IMR-90 (cell line): Measurements from ENCODE around the gene ZNF780A. TPM values are rescaled to one million over a fixed set of nuclear protein-coding genes. Genes with fewer than 3 reads are reported as not detected.

Source experiments
- ATAC-seq: fragments of 200-7000 bp; cut with Tn5 transposase; 2 replicates; pipeline ENCODE4 v1.9.1; 2020; ENCODE audit warnings: low read depth, mild to moderate bottlenecking, moderate library complexity
- BruUV-seq: library from RNA; stranded (reverse); fragments of 400-500 nt; replicated peaks from 2 replicates; lab custom pipeline; 2021; lab: Mats Ljungman, UMichigan
- CTCF ChIA-PET: fragments of 300-600 bp; formaldehyde crosslinking; extraction: SDS; loops from one replicate; lab custom pipeline; 2021; ENCODE audit warnings: antibody characterized with exemption; lab: Yijun Ruan, JAX
- POLR2A ChIA-PET: fragments of 300-600 bp; sonication (Branson Sonifier 250); formaldehyde crosslinking; loops from one replicate; lab custom pipeline; 2022; ENCODE audit warnings: antibody characterized with exemption; ENCODE audit not compliant: unreplicated experiment; lab: Charles Lee
- DNase-seq: peaks from one replicate; pipeline ENCODE4 v3.0.0; 2013
- H2AFZ ChIP-seq: replicated peaks from 2 replicates; pipeline ENCODE3; 2013; ENCODE audit warnings: low read length, mild to moderate bottlenecking; ENCODE audit not compliant: poor library complexity
- H2AK5ac ChIP-seq: 2 replicates; pipeline ENCODE4 v1.6.1; 2013; ENCODE audit warnings: low read depth, low read length, inconsistent platforms
- H2AK9ac ChIP-seq: replicated peaks from 2 replicates; pipeline ENCODE3; 2013; ENCODE audit warnings: mild to moderate bottlenecking, low read depth, low read length, moderate library complexity; ENCODE audit not compliant: poor library complexity
- H2BK120ac ChIP-seq: 2 replicates; pipeline ENCODE4 v1.6.1; 2013; ENCODE audit warnings: low read depth, low read length, inconsistent platforms
- H2BK15ac ChIP-seq: 3 replicates; pipeline ENCODE4 v1.6.1; 2013; ENCODE audit warnings: low read depth, low read length, inconsistent platforms
- H2BK20ac ChIP-seq: 2 replicates; pipeline ENCODE4 v1.6.1; 2013; ENCODE audit warnings: low read depth, mild to moderate bottlenecking, inconsistent platforms, low read length, moderate library complexity
- H2BK5ac ChIP-seq: 2 replicates; pipeline ENCODE4 v1.6.1; 2013; ENCODE audit warnings: mild to moderate bottlenecking, low read depth, low read length, inconsistent platforms; ENCODE audit not compliant: poor library complexity, severe bottlenecking
- H3K14ac ChIP-seq: replicated peaks from 2 replicates; pipeline ENCODE4 v1.6.1; 2013; ENCODE audit warnings: low read depth, low read length, inconsistent platforms
- H3K18ac ChIP-seq: 2 replicates; pipeline ENCODE4 v1.6.1; 2013; ENCODE audit warnings: low read depth, low read length, control low read depth
- H3K23ac ChIP-seq: 2 replicates; pipeline ENCODE4 v1.6.1; 2013; ENCODE audit warnings: low read depth, low read length, inconsistent platforms
- H3K27ac ChIP-seq: 2 replicates; pipeline ENCODE4 v1.5.1; 2013; ENCODE audit warnings: mild to moderate bottlenecking, control low read depth, low read length; ENCODE audit not compliant: insufficient read depth
- H3K27me3 ChIP-seq: 2 replicates; pipeline ENCODE4 v1.6.1; 2013; ENCODE audit warnings: low read length; ENCODE audit not compliant: control insufficient read depth, insufficient read depth
- H3K36me3 ChIP-seq: 2 replicates; pipeline ENCODE4 v1.6.1; 2013; ENCODE audit warnings: low read length, mixed read lengths; ENCODE audit not compliant: control insufficient read depth, insufficient read depth
- H3K4ac ChIP-seq: 2 replicates; pipeline ENCODE4 v1.6.1; 2013; ENCODE audit warnings: low read depth, low read length, inconsistent platforms
- H3K4me1 ChIP-seq: 2 replicates; pipeline ENCODE4 v1.6.1; 2013; ENCODE audit warnings: low read length, mixed read lengths; ENCODE audit not compliant: control insufficient read depth, insufficient read depth
- H3K4me2 ChIP-seq: 2 replicates; pipeline ENCODE4 v1.6.1; 2013; ENCODE audit warnings: low read depth, mild to moderate bottlenecking, control low read depth, low read length, moderate library complexity
- H3K4me3 ChIP-seq: 2 replicates; pipeline ENCODE4 v1.5.1; 2013; ENCODE audit warnings: low read depth, mild to moderate bottlenecking, control low read depth, low read length, moderate library complexity; ENCODE audit not compliant: insufficient read depth
- H3K56ac ChIP-seq: 2 replicates; pipeline ENCODE4 v1.6.1; 2013; ENCODE audit warnings: low read length, inconsistent platforms; ENCODE audit not compliant: insufficient read depth; ENCODE audit errors: extremely low read depth
- H3K79me1 ChIP-seq, 2 experiments: 2 replicates each; pipeline ENCODE4 v1.6.1; 2013; ENCODE audit warnings: low read length in 2 of 2, inconsistent platforms in 1 of 2, low read depth in 1 of 2
- H3K9ac ChIP-seq: 2 replicates; pipeline ENCODE4 v1.6.1; 2013; ENCODE audit warnings: low read depth, low read length, control low read depth
- H3K9me1 ChIP-seq: 2 replicates; pipeline ENCODE4 v1.6.1; 2013; ENCODE audit warnings: low read length, inconsistent platforms; ENCODE audit not compliant: insufficient read depth
- H3K9me3 ChIP-seq: 2 replicates; pipeline ENCODE4 v1.6.1; 2013; ENCODE audit warnings: low read length; ENCODE audit not compliant: control insufficient read depth, insufficient read depth
- H4K20me1 ChIP-seq: 2 replicates; pipeline ENCODE4 v1.6.1; 2013; ENCODE audit warnings: low read length, inconsistent platforms; ENCODE audit not compliant: insufficient read depth
- H4K5ac ChIP-seq: 2 replicates; pipeline ENCODE4 v1.6.1; 2013; ENCODE audit warnings: mild to moderate bottlenecking, low read depth, low read length, control low read depth
- H4K8ac ChIP-seq, 2 experiments: 2 replicates each; pipeline ENCODE4 v1.6.1; 2013; ENCODE audit warnings: low read depth in 2 of 2, low read length in 2 of 2, control low read depth in 1 of 2, inconsistent platforms in 1 of 2
- H4K91ac ChIP-seq: 2 replicates; pipeline ENCODE4 v1.6.1; 2013; ENCODE audit warnings: low read depth, low read length, inconsistent platforms; ENCODE audit not compliant: insufficient read depth
- CEBPB ChIP-seq: IDR thresholded peaks from 2 replicates; pipeline ENCODE4 v1.6.1; 2012; ENCODE audit warnings: low read depth, low read length, improper control_type of control experiment
- CHD1 ChIP-seq: IDR thresholded peaks from 2 replicates; pipeline ENCODE4 v1.6.1; 2012; ENCODE audit warnings: low read depth, low read length, improper control_type of control experiment
- CTCF ChIP-seq: conservative IDR thresholded peaks from 2 replicates; pipeline ENCODE4 v1.5.1; 2012; ENCODE audit warnings: mild to moderate bottlenecking, low read depth, low read length, improper control_type of control experiment
- ELK1 ChIP-seq: fragments of 150-350 bp; IDR thresholded peaks from 2 replicates; pipeline ENCODE4 v1.6.1; 2016; ENCODE audit warnings: low read depth, mild to moderate bottlenecking, low read length, moderate library complexity, borderline replicate concordance
- MAFK ChIP-seq: IDR thresholded peaks from 2 replicates; pipeline ENCODE4 v1.6.1; 2012; ENCODE audit warnings: low read depth, low read length, improper control_type of control experiment
- MAZ ChIP-seq: IDR thresholded peaks from 2 replicates; pipeline ENCODE4 v1.6.1; 2012; ENCODE audit warnings: low read depth, mild to moderate bottlenecking, low read length, improper control_type of control experiment, moderate library complexity, borderline replicate concordance
- MXI1 ChIP-seq: IDR thresholded peaks from 2 replicates; pipeline ENCODE4 v1.6.1; 2012; ENCODE audit warnings: low read depth, mild to moderate bottlenecking, low read length, moderate library complexity, borderline replicate concordance
- NFE2L2 ChIP-seq: fragments of 150-350 bp; IDR thresholded peaks from 2 replicates; pipeline ENCODE4 v1.6.1; 2016; ENCODE audit warnings: low read depth, mild to moderate bottlenecking, low read length
- POLR2A ChIP-seq: IDR thresholded peaks from 2 replicates; pipeline ENCODE4 v1.6.1; 2012; ENCODE audit warnings: mild to moderate bottlenecking, low read depth, low read length
- RAD21 ChIP-seq: IDR thresholded peaks from 2 replicates; pipeline ENCODE4 v1.6.1; 2012; ENCODE audit warnings: low read length, improper control_type of control experiment
- RCOR1 ChIP-seq: IDR thresholded peaks from 2 replicates; pipeline ENCODE4 v1.6.1; 2012; ENCODE audit warnings: mild to moderate bottlenecking, low read length, improper control_type of control experiment; ENCODE audit not compliant: insufficient replicate concordance
- SMC3 ChIP-seq: fragments of 150-350 bp; IDR thresholded peaks from 2 replicates; pipeline ENCODE4 v1.6.1; 2016; ENCODE audit warnings: low read depth, mild to moderate bottlenecking, antibody characterized with exemption, low read length, moderate library complexity
- USF2 ChIP-seq: fragments of 150-350 bp; IDR thresholded peaks from 2 replicates; pipeline ENCODE4 v1.6.1; 2017; ENCODE audit warnings: mild to moderate bottlenecking, antibody characterized with exemption, low read length, low read depth
- WGBS, 2 experiments: methylation state at CpG; one replicate each; pipeline versions ENCODE4 v1.1.5 to v1.1.7; 2013; ENCODE audit warnings: missing lambda C conversion rate in 2 of 2; ENCODE audit not compliant: insufficient read length in 1 of 2; ENCODE audit errors: extremely low coverage in 2 of 2; 5-methylcytosine and 5-hydroxymethylcytosine counted together
- dilution Hi-C: fragments of 300-500 bp; cut with HindIII; formaldehyde crosslinking; loops from one replicate; pipeline ENCODE4 v1.14.3; 2018; ENCODE audit warnings: low sequenced_read_pairs; ENCODE audit not compliant: unreplicated experiment
- in situ Hi-C: fragments of 300-500 bp; cut with MboI; formaldehyde crosslinking; loops from 3 replicates; pipeline ENCODE4 v1.14.3; 2019; ENCODE audit warnings: low sequenced_read_pairs, inconsistent platforms, mixed read lengths
- intact Hi-C: fragments of 100-400 bp; cut with micrococcal nuclease; formaldehyde crosslinking; loops from 2 replicates; pipeline ENCODE4 v1.10.0; 2022
- polyA plus RNA-seq, 3 experiments: library from polyadenylated mRNA; depleted of rRNA; stranded (reverse); fragments of >200 nt; gene quantifications; 2 replicates each; pipeline ENCODE4 v1.2.3, GENCODE V29; 2012; ENCODE audit warnings: low replicate concordance in 1 of 3
- total RNA-seq: library from RNA; depleted of rRNA; stranded (reverse); fragments of >200 nt; gene quantifications from 2 replicates; pipeline ENCODE4 v1.2.3, GENCODE V29; 2012

ZNF780A gene
- total and polyA plus RNA-seq, 2 of the 4 experiments (the other 2 are of a cell fraction): 6.2 to 17.0 TPM

GRCh38 chr19:40139533-40140287 lies 49.0 kb upstream of the ZNF780A start:
- Histone ChIP-seq H3K36me3 (no peaks in the 10 kb centered on the region), H3K4me3 (no peak overlapping the region), H3K4ac (no peak overlapping the region), H3K4me1 (no peaks in the 10 kb centered on the region), H3K9me1 (no peaks in the 10 kb centered on the region), H4K20me1 (no peaks in the 10 kb centered on the region), H3K79me1 (no peaks in the 10 kb centered on the region), H3K18ac (no peak overlapping the region), H2AK5ac (no peak overlapping the region), H3K9me3 (no peaks in the 10 kb centered on the region), H4K8ac (no peak overlapping the region), H3K27me3 (peaks cover 10% of the 10 kb centered on the region), H4K5ac (no peak overlapping the region), H3K4me2 (no peak overlapping the region), H2AK9ac (no peak overlapping the region), H2BK20ac (no peak overlapping the region), H3K56ac (no peak overlapping the region), H3K23ac (no peak overlapping the region), H2BK15ac (no peak overlapping the region), H4K91ac (no peak overlapping the region), H2BK120ac (no peak overlapping the region), H3K27ac (no peak overlapping the region), H2AFZ (no peak overlapping the region), H3K14ac (no peak overlapping the region), H3K9ac (no peak overlapping the region), H2BK5ac (no peak overlapping the region)
- DNase-seq (peak; percentile 63), ATAC-seq (peak; percentile 77)
- dilution Hi-C loops: no loop called here
- intact Hi-C loops: loop anchor here (1.0 to 10.0 kb wide), 3 partner anchors 83 to 455 kb away; no protein-coding TSS in a partner anchor
- CTCF ChIA-PET: interaction anchor here (0.6 to 1.1 kb wide), 3 partner anchors 12 to 307 kb away, joined by 3 read pairs; no protein-coding TSS in a partner anchor
- in situ Hi-C loops: loop anchor here (5.0 to 25.0 kb wide), 2 partner anchors 83 to 373 kb away; no protein-coding TSS in a partner anchor
- BruUV-seq: no TSS peak
- TF ChIP-seq CEBPB: no peak
- no peak for TF ChIP-seq MAZ
- no peak for TF ChIP-seq MAFK
- TF ChIP-seq RCOR1: no peak
- TF ChIP-seq MXI1: no peak
- TF ChIP-seq RAD21: peak; percentile 94
- TF ChIP-seq ELK1: no peak
- TF ChIP-seq CTCF: peak; percentile 93
- no peak for TF ChIP-seq USF2
- TF ChIP-seq CHD1: no peak
- TF ChIP-seq NFE2L2: no peak
- peak; percentile 91 for TF ChIP-seq SMC3
- peak; percentile 28; the same call in 1 of the 2 replicates for TF ChIP-seq POLR2A
- POLR2A ChIA-PET: no interaction called here
- WGBS, 2 experiments: no CpG with 5 or more reads among the region's 7 CpGs
